ENCODE data around the gene ACTL7B. TPM values are rescaled to one million over a fixed set of nuclear protein-coding genes. Genes with fewer than 3 reads are reported as not detected.
"Not testable (repeated sequence)": the region's sequence is repeated elsewhere in the genome, so short reads cannot be mapped to it uniquely, and the experiment has no call there.

ACTL7B gene
- total RNA-seq, 1 experiment from 2014 or later: not detected

DNA sequence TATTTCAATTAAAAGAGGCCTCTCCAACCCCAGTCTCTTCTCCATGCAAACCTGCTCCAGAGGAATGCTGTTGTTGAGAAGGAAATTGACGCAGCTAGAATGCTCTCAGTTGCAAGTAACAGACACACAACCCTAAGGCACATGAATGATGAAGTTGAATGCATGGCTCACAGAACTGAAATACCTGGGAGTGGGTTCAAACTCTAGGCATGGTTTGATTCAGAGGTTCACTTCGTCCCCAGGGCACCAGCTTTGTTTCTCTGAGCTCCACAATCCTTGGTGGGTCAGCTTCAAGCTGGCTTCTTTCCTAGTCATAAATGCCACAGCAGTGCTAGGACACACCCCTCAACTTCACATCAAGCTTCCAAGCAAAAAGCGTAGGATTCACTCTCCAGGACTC, 4.6 kb downstream of the ACTL7B start:
- Mint-ChIP-seq H3K27ac (ENCODE audit: low read depth, unreplicated experiment) (no peak overlapping the region), H3K36me3 (ENCODE audit: insufficient read depth, unreplicated experiment) (no peaks in the 10 kb centered on the region), H3K4me1 (ENCODE audit: insufficient read depth, unreplicated experiment) (no peaks in the 10 kb centered on the region), H3K27me3 (ENCODE audit: insufficient read depth, unreplicated experiment) (no peaks in the 10 kb centered on the region), H3K4me3 (ENCODE audit: unreplicated experiment) (no peak overlapping the region), H3K9me3 (ENCODE audit: unreplicated experiment) (no peaks in the 10 kb centered on the region)
- CTCF ChIA-PET: interaction anchor here (0.6 to 2.4 kb wide), 17 partner anchors 9 to 1270 kb away, joined by 3 to 15 read pairs (median 4); partner anchors contain the start of gene ACTL7A
- TF ChIP-seq, protein P1, sequence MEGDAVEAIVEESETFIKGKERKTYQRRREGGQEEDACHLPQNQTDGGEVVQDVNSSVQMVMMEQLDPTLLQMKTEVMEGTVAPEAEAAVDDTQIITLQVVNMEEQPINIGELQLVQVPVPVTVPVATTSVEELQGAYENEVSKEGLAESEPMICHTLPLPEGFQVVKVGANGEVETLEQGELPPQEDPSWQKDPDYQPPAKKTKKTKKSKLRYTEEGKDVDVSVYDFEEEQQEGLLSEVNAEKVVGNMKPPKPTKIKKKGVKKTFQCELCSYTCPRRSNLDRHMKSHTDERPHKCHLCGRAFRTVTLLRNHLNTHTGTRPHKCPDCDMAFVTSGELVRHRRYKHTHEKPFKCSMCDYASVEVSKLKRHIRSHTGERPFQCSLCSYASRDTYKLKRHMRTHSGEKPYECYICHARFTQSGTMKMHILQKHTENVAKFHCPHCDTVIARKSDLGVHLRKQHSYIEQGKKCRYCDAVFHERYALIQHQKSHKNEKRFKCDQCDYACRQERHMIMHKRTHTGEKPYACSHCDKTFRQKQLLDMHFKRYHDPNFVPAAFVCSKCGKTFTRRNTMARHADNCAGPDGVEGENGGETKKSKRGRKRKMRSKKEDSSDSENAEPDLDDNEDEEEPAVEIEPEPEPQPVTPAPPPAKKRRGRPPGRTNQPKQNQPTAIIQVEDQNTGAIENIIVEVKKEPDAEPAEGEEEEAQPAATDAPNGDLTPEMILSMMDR (IDR thresholded peaks at IDR 0.05; ENCODE audit: unreplicated experiment): no peak
- intact Hi-C loops (cut with micrococcal nuclease): loop anchor here (5.0 to 10.0 kb wide), 2 partner anchors 36 to 474 kb away; partner anchors contain the start of gene EPB41L4B
- BruUV-seq (replicated peaks): no TSS peak
- POLR2A ChIA-PET: interaction anchor here (0.6 to 1.6 kb wide), 3 partner anchors 8 to 83 kb away, joined by 3 to 4 read pairs (median 4); partner anchors contain the start of genes ABITRAM and ELP1
- DNase-seq (ENCODE audit: unreplicated experiment): no peak

DNA sequence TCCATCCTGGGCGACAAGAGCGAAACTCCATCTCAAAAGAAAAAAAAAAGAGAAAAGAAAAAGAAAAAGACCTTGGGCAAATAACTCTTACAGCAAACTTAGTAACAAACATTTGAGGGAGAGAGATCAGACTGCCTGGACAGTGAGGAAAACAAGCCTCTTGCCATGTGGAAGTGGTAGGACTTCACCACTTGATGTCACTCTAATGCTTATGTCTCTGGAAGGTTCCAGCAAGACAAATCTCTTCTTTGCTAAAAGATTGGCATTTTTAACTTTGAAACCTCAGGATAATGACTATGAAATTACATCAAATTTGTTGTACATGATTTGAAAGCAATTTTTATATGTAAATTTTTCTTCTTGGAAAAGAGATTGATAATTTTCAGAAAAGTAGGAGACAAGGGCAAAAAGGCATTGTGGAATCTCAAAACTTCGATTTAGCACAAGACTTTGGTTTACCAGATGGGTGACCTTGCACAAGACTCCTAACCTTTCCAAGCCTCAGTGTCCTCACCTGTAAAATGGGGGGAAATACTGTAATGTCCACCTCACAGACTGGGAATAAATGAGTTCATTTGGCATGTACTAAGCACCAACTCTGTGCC, 5.4 kb downstream of the ACTL7B start:
- no peaks in the 10 kb centered on the region for H3K4me1 Mint-ChIP-seq (ENCODE audit: insufficient read depth, unreplicated experiment)
- H3K36me3 Mint-ChIP-seq (ENCODE audit: insufficient read depth, unreplicated experiment): no peaks in the 10 kb centered on the region
- POLR2A ChIA-PET: interaction anchor here (1.4 kb wide), 1 partner anchor 14 kb away, joined by 4 read pairs; no protein-coding TSS in a partner anchor
- H3K27me3 Mint-ChIP-seq (ENCODE audit: insufficient read depth, unreplicated experiment): no peaks in the 10 kb centered on the region
- no TSS peak for BruUV-seq (replicated peaks)
- H3K4me3 Mint-ChIP-seq (ENCODE audit: unreplicated experiment): no peak overlapping the region
- CTCF ChIA-PET: interaction anchor here (0.5 to 2.4 kb wide), 16 partner anchors 10 to 1270 kb away, joined by 3 to 15 read pairs (median 4); partner anchors contain the start of gene ACTL7A
- no peaks in the 10 kb centered on the region for H3K9me3 Mint-ChIP-seq (ENCODE audit: unreplicated experiment)
- DNase-seq (ENCODE audit: unreplicated experiment): peak; percentile 60
- TF ChIP-seq, protein P1 (IDR thresholded peaks at IDR 0.05; ENCODE audit: unreplicated experiment): peak; percentile 52
- no peak overlapping the region for H3K27ac Mint-ChIP-seq (ENCODE audit: low read depth, unreplicated experiment)
- intact Hi-C loops (cut with micrococcal nuclease): loop anchor here (1.0 to 10.0 kb wide), 4 partner anchors 37 to 474 kb away; partner anchors contain the start of gene EPB41L4B

DNA sequence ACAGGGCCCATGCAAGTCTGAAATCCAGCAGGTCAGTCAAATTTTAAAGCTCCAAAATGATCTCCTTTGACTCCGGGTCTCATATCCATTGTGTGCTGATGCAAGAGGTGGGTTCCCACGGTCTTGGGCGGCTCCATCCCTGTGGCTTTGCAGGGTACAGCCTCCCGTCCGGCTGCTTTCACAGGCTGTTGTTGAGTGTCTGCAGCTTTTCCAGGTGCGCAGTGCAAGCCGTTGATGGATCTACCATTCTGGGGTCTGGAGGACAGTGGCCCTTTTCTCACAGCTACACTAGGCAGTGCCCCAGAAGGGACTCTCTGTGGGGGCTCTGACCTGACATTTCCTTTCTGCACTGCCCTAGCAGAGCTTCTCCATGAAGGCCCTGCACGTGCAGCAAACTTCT, 7.5 kb downstream of the ACTL7B start:
- H3K9me3 Mint-ChIP-seq (ENCODE audit: unreplicated experiment); H3K36me3 Mint-ChIP-seq (ENCODE audit: insufficient read depth, unreplicated experiment); BruUV-seq (replicated peaks); H3K27me3 Mint-ChIP-seq (ENCODE audit: insufficient read depth, unreplicated experiment); H3K27ac Mint-ChIP-seq (ENCODE audit: low read depth, unreplicated experiment); DNase-seq (ENCODE audit: unreplicated experiment); H3K4me1 Mint-ChIP-seq (ENCODE audit: insufficient read depth, unreplicated experiment); intact Hi-C loops (cut with micrococcal nuclease); H3K4me3 Mint-ChIP-seq (ENCODE audit: unreplicated experiment): not testable (repeated sequence)
- POLR2A ChIA-PET: interaction anchor here (1.2 kb wide), 1 partner anchor 11 kb away, joined by 3 read pairs; no protein-coding TSS in a partner anchor
- CTCF ChIA-PET: interaction anchor here (0.8 to 1.6 kb wide), 3 partner anchors 26 to 669 kb away, joined by 3 to 9 read pairs (median 4); no protein-coding TSS in a partner anchor

DNA sequence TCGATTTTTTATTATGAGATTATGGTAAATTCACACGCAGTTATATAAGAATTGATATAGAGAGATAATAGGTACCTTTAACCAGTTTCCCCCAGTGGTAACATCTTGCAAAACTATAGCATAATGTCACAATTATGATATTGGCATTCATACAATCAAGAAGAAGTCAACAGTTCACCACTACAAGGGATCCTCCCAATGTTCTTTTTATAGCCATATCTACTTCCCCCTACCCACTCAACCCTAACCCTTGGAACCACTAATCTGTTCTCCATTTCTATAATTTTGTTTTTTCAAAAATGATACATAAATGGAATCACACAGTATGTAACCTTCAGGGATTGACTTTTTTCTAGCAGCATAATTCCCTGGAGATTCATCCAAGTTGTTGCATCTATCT, 9.8 kb downstream of the ACTL7B start:
- POLR2A ChIA-PET: no interaction called here
- no TSS peak for BruUV-seq (replicated peaks)
- intact Hi-C loops (cut with micrococcal nuclease): no loop called here
- H3K4me1 Mint-ChIP-seq (ENCODE audit: insufficient read depth, unreplicated experiment): no peaks in the 10 kb centered on the region
- H3K27me3 Mint-ChIP-seq (ENCODE audit: insufficient read depth, unreplicated experiment): no peaks in the 10 kb centered on the region
- CTCF ChIA-PET: no interaction called here
- no peak overlapping the region for H3K4me3 Mint-ChIP-seq (ENCODE audit: unreplicated experiment)
- DNase-seq (ENCODE audit: unreplicated experiment): no peak
- no peaks in the 10 kb centered on the region for H3K36me3 Mint-ChIP-seq (ENCODE audit: insufficient read depth, unreplicated experiment)
- H3K27ac Mint-ChIP-seq (ENCODE audit: low read depth, unreplicated experiment): no peak overlapping the region
- TF ChIP-seq, protein P1 (IDR thresholded peaks at IDR 0.05; ENCODE audit: unreplicated experiment): no peak
- no peaks in the 10 kb centered on the region for H3K9me3 Mint-ChIP-seq (ENCODE audit: unreplicated experiment)
